Neural progenitor cell (in vitro differentiated cells): Measurements from ENCODE around the gene HSPA9. TPM values are rescaled to one million over a fixed set of nuclear protein-coding genes. Genes with fewer than 3 reads are reported as not detected.

Experiments
- DNase-seq: peaks from one replicate; pipeline ENCODE4 v3.0.0-alpha.2; 2016; ENCODE audit warnings: low spot score
- H2AFZ ChIP-seq: fragments of 200-600 bp; sonication (generic); replicated peaks from 2 replicates; pipeline ENCODE4 v1.6.1; 2016; ENCODE audit warnings: antibody characterized with exemption
- H3F3A ChIP-seq: fragments of 200-600 bp; sonication (generic); 2 replicates; pipeline ENCODE4 v1.6.1; 2016; ENCODE audit warnings: antibody characterized with exemption, low read depth
- H3K27ac ChIP-seq: fragments of 200-600 bp; sonication (generic); 2 replicates; pipeline ENCODE4 v1.5.1; 2016; ENCODE audit warnings: mild to moderate bottlenecking
- H3K27me3 ChIP-seq: fragments of 200-600 bp; sonication (generic); 2 replicates; pipeline ENCODE4 v1.6.1; 2016; ENCODE audit warnings: mild to moderate bottlenecking, moderate library complexity
- H3K36me3 ChIP-seq: fragments of 200-600 bp; sonication (generic); 2 replicates; pipeline ENCODE4 v1.5.1; 2016
- H3K4me1 ChIP-seq: fragments of 200-600 bp; sonication (generic); 2 replicates; pipeline ENCODE4 v1.6.1; 2016; ENCODE audit warnings: mixed run types
- H3K4me2 ChIP-seq: fragments of 200-600 bp; sonication (generic); 2 replicates; pipeline ENCODE4 v1.6.1; 2016
- H3K4me3 ChIP-seq: fragments of 200-600 bp; sonication (generic); 2 replicates; pipeline ENCODE4 v1.5.1; 2016
- H3K79me2 ChIP-seq: fragments of 200-600 bp; sonication (generic); 2 replicates; pipeline ENCODE4 v1.6.1; 2016; ENCODE audit warnings: low read depth
- H3K9ac ChIP-seq: fragments of 200-600 bp; sonication (generic); 2 replicates; pipeline ENCODE4 v1.6.1; 2016
- H3K9me3 ChIP-seq: fragments of 200-600 bp; sonication (generic); 2 replicates; pipeline ENCODE4 v1.5.1; 2016; ENCODE audit warnings: low read depth
- H4K20me1 ChIP-seq: fragments of 200-600 bp; sonication (generic); 2 replicates; pipeline ENCODE4 v1.6.1; 2016; ENCODE audit warnings: low read depth
- H3K27ac Mint-ChIP-seq: 3 replicates; pipeline ENCODE4 v1.8.0; 2021; ENCODE audit warnings: mixed read lengths
- H3K27me3 Mint-ChIP-seq: 2 replicates; pipeline ENCODE4 v1.8.0; 2022; ENCODE audit warnings: low read depth, mild to moderate bottlenecking, inconsistent platforms, moderate library complexity, mixed read lengths; ENCODE audit not compliant: insufficient read depth
- H3K36me3 Mint-ChIP-seq: 3 replicates; pipeline ENCODE4 v1.8.0; 2021; ENCODE audit warnings: mixed read lengths
- H3K4me1 Mint-ChIP-seq: 3 replicates; pipeline ENCODE4 v1.8.0; 2021; ENCODE audit warnings: mixed read lengths
- H3K4me3 Mint-ChIP-seq: 3 replicates; pipeline ENCODE4 v1.8.0; 2021; ENCODE audit warnings: mild to moderate bottlenecking, moderate library complexity, mixed read lengths
- H3K9me3 Mint-ChIP-seq: 3 replicates; pipeline ENCODE4 v1.8.0; 2020; ENCODE audit warnings: mixed read lengths
- EZH2 ChIP-seq: fragments of 200-600 bp; sonication (generic); IDR thresholded peaks from 2 replicates; pipeline ENCODE4 v1.6.1; 2017; ENCODE audit warnings: antibody characterized with exemption, mild to moderate bottlenecking, moderate library complexity
- EZH2phosphoT487 ChIP-seq: fragments of 200-600 bp; sonication (generic); IDR thresholded peaks from 2 replicates; pipeline ENCODE4 v1.6.1; 2017; ENCODE audit warnings: antibody characterized with exemption
- small RNA-seq: library from RNA; depleted of rRNA; stranded (forward); fragments of <200 nt; gene quantifications from one replicate; pipeline ENCODE3, GENCODE V24; 2015
- total RNA-seq: library from RNA; depleted of rRNA; stranded (reverse); fragments of >200 nt; gene quantifications from 2 replicates; pipeline ENCODE4 v1.2.3, GENCODE V29; 2015; ENCODE audit warnings: low replicate concordance
- TF ChIP-seq, protein P1 (sequence below): fragments of 200-600 bp; sonication (generic); IDR thresholded peaks from 2 replicates; pipeline ENCODE4 v1.5.1; 2017; ENCODE audit warnings: antibody characterized with exemption, mild to moderate bottlenecking

HSPA9 gene
- total RNA-seq, 1 donor from 2014 or later = 259 TPM

DNA sequence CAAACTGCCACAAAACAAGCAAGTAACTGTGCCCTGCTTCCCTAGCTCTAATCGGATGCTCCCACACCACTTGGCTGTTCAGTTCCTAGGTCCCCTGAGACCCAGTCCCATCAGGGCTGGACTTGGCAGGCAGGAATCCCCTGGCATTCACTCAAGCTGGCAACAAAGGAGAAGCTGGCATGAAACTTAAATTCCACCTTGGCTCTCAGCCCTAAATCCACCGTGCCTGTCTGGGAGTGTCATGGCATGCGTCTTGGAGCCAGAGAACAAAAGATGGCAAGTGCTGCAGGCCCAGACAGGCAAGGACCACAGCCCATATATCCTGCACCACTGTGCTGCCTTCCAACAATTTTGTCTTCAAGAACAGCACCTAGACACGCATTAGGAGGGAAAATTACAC lies 70.4 kb downstream of the HSPA9 start:
- DNase-seq = no peak
- H3F3A ChIP-seq = peaks cover 37% of the 10 kb centered on the region
- H2AFZ ChIP-seq = no peak overlapping the region
- no peaks in the 10 kb centered on the region for H3K79me2 ChIP-seq
- peaks cover 3% of the 10 kb centered on the region for H3K36me3 ChIP-seq
- no peaks in the 10 kb centered on the region for H3K9me3 Mint-ChIP-seq
- H3K9me3 ChIP-seq = no peaks in the 10 kb centered on the region
- H3K4me2 ChIP-seq = no peak overlapping the region
- H3K27me3 Mint-ChIP-seq = peaks cover 6% of the 10 kb centered on the region
- no peak overlapping the region for H3K4me3 Mint-ChIP-seq
- peaks cover 3% of the 10 kb centered on the region for H3K4me1 Mint-ChIP-seq
- TF ChIP-seq EZH2 (no peak), EZH2phosphoT487 (no peak)
- TF ChIP-seq, protein P1, sequence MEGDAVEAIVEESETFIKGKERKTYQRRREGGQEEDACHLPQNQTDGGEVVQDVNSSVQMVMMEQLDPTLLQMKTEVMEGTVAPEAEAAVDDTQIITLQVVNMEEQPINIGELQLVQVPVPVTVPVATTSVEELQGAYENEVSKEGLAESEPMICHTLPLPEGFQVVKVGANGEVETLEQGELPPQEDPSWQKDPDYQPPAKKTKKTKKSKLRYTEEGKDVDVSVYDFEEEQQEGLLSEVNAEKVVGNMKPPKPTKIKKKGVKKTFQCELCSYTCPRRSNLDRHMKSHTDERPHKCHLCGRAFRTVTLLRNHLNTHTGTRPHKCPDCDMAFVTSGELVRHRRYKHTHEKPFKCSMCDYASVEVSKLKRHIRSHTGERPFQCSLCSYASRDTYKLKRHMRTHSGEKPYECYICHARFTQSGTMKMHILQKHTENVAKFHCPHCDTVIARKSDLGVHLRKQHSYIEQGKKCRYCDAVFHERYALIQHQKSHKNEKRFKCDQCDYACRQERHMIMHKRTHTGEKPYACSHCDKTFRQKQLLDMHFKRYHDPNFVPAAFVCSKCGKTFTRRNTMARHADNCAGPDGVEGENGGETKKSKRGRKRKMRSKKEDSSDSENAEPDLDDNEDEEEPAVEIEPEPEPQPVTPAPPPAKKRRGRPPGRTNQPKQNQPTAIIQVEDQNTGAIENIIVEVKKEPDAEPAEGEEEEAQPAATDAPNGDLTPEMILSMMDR = no peak
- H3K27me3 ChIP-seq = no peaks in the 10 kb centered on the region
- H3K4me3 ChIP-seq = no peak overlapping the region
- H3K4me1 ChIP-seq = no peaks in the 10 kb centered on the region
- no peaks in the 10 kb centered on the region for H4K20me1 ChIP-seq
- peak overlapping the region; percentile 13 for H3K27ac ChIP-seq
- H3K9ac ChIP-seq = no peak overlapping the region
- H3K36me3 Mint-ChIP-seq = peaks cover 10% of the 10 kb centered on the region
- peak overlapping the region; percentile 69 for H3K27ac Mint-ChIP-seq

Small RNA genes within 50 kb of the gene (small RNA-seq; reads per million reads assigned to genes)
- gene RF00154 (160 reads per million, percentile 99 among the genes with 10 or more reads in this experiment), gene RF01210 (not detected), gene SNORD63 (494 reads per million, percentile 99 among the genes with 10 or more reads in this experiment)

Other genes starting within 250 kb of the HSPA9 start
- 45.8 and 48.6 TPM in 2 replicates for gene CDC25C, start 243.6 kb downstream of the HSPA9 start, total RNA-seq
- gene FAM53C, start 237.1 kb downstream of the HSPA9 start, total RNA-seq = 68.0 and 72.5 TPM in 2 replicates
- 130 and 136 TPM in 2 replicates for gene KDM3B, start 222.7 kb downstream of the HSPA9 start, total RNA-seq
- 17.4 and 56.3 TPM in 2 replicates for gene REEP2, start 136.3 kb downstream of the HSPA9 start, total RNA-seq
- gene EGR1, start 109.9 kb downstream of the HSPA9 start, total RNA-seq = 25.1 and 31.3 TPM in 2 replicates
- gene ETF1, start 32.2 kb downstream of the HSPA9 start, total RNA-seq = 85.5 and 116 TPM in 2 replicates
- gene CTNNA1, start 178.0 kb upstream of the HSPA9 start, total RNA-seq = 267 and 305 TPM in 2 replicates